ENCODE results near the gene RGS6.

The RGS6 gene

DNA sequence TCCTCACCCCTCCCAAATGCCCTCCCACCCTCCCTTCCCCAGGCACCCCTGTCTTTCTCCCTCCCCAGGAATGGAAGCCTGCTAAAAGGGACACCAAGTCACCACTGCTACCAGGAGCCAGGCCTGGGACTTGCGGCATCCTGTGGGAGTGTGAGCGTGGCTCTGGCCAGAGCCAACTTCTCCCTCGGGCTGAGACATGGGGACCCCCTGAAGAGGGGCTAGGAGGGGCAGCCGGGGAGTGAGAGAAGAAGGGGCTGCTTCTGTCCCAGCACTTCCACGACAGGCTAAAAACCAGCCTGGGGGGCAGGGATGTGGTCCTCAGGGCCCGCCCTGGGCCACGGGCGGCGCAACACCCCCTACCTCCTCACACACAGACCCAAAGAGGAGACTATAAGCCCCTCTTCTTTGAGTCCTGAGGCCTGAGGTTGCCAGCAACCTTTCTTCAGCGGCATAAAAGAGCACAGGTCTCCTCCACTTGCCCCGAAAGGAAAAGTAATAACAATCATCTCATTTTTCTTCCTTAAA is 682.7 kb downstream of the RGS6 start:
- no peak for DNase-seq

DNA sequence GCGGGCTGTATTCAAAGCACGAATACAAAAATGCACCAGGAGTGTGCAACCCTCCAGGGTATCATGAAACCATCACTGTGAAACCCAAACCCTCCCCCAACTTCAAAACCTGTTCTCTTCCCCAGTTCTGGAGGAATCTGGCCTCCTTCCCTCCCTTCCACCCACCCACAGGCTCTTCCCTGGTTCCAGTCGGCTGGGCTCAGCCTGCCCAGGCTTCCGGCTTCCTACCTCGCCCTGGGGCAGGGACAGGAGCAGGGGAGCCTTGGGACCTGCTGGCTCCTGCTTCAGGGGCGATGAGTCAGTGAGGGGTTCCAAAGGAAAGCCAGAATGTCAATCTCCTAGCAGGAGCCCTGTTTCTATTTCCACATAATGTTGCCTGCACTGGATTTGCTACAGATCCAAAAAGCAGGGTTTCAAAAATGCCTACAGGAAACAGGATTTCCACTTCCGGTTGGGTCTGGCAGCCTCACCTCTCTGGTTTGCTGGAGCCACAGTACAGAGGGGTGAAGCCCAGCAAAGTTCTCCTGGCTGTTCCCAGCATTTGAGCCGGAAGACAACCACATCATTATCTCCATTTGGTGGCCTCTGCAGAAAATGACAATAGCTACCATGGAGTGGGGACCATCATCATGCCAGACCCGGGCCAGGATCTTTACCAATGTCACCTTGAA is 683.4 kb downstream of the RGS6 start:
- DNase-seq = no peak

Measured in bone marrow (tissue), 2 donors.